Smooth muscle cell (in vitro differentiated cells): ENCODE data around the gene SLC10A4. TPM values are rescaled to one million over a fixed set of nuclear protein-coding genes. Genes with fewer than 3 reads are reported as not detected.

Experiments
- DNase-seq: peaks from one replicate; lab custom pipeline; 2025; ENCODE audit not compliant: unreplicated experiment; lab: John Stamatoyannopoulos, UW
- H2AFZ ChIP-seq: fragments of 200-600 bp; sonication (generic); 2 replicates; pipeline ENCODE4 v1.6.0; 2016; ENCODE audit warnings: antibody characterized with exemption, low read depth, mild to moderate bottlenecking
- H3F3A ChIP-seq: fragments of 200-600 bp; sonication (generic); 2 replicates; pipeline ENCODE4 v1.6.0; 2017; ENCODE audit warnings: antibody characterized with exemption, low read depth
- H3K27ac ChIP-seq: fragments of 200-600 bp; sonication (generic); 2 replicates; pipeline ENCODE4 v1.5.1; 2016; ENCODE audit warnings: low read depth, mild to moderate bottlenecking
- H3K27me3 ChIP-seq: fragments of 200-600 bp; sonication (generic); 2 replicates; pipeline ENCODE4 v1.6.1; 2016; ENCODE audit warnings: low read depth, mild to moderate bottlenecking
- H3K36me3 ChIP-seq: fragments of 200-600 bp; sonication (generic); 2 replicates; pipeline ENCODE4 v1.5.1; 2016; ENCODE audit warnings: low read depth
- H3K4me1 ChIP-seq: fragments of 200-600 bp; sonication (generic); 2 replicates; pipeline ENCODE4 v1.5.1; 2016; ENCODE audit warnings: low read depth
- H3K4me2 ChIP-seq: fragments of 200-600 bp; sonication (generic); 2 replicates; pipeline ENCODE4 v1.6.0; 2016; ENCODE audit warnings: mild to moderate bottlenecking
- H3K4me3 ChIP-seq: fragments of 200-600 bp; sonication (generic); 2 replicates; pipeline ENCODE4 v1.5.1; 2016; ENCODE audit warnings: mild to moderate bottlenecking
- H3K79me2 ChIP-seq: fragments of 200-600 bp; sonication (generic); 2 replicates; pipeline ENCODE4 v1.6.0; 2016; ENCODE audit warnings: low read depth, mild to moderate bottlenecking
- H3K9ac ChIP-seq: fragments of 200-600 bp; sonication (generic); 2 replicates; pipeline ENCODE4 v1.6.0; 2016; ENCODE audit warnings: low read depth
- H3K9me3 ChIP-seq: fragments of 200-600 bp; sonication (generic); replicated peaks from 2 replicates; pipeline ENCODE4 v1.5.1; 2016; ENCODE audit warnings: low read depth
- H4K20me1 ChIP-seq: fragments of 200-600 bp; sonication (generic); 2 replicates; pipeline ENCODE4 v1.6.0; 2016; ENCODE audit warnings: low read depth
- WGBS: methylation state at CpG from one replicate; pipeline ENCODE4 v1.1.7; 2016; ENCODE audit warnings: low lambda C conversion rate; 5-methylcytosine and 5-hydroxymethylcytosine counted together
- polyA plus RNA-seq: library from polyadenylated mRNA; unstranded; fragments of >200 nt; fragmentation: Nextera tagmentation; extraction: Ambion mirVana; gene quantifications from 2 replicates; pipeline ENCODE4 v1.2.1, GENCODE V29; 2016
- total RNA-seq: library from RNA; depleted of rRNA; stranded (reverse); fragments of >200 nt; gene quantifications from 2 replicates; pipeline ENCODE4 v1.2.3, GENCODE V29; 2014
- TF ChIP-seq, protein P1 (sequence below): fragments of 200-600 bp; sonication (generic); IDR thresholded peaks from 2 replicates; pipeline ENCODE4 v1.5.1; 2017; ENCODE audit warnings: borderline replicate concordance, mild to moderate bottlenecking, antibody characterized with exemption; ENCODE audit not compliant: insufficient read depth, poor library complexity, severe bottlenecking

SLC10A4 gene
- total and polyA plus RNA-seq, 2 experiments from 2014 or later: 0.08 TPM; not detected in 1

DNA sequence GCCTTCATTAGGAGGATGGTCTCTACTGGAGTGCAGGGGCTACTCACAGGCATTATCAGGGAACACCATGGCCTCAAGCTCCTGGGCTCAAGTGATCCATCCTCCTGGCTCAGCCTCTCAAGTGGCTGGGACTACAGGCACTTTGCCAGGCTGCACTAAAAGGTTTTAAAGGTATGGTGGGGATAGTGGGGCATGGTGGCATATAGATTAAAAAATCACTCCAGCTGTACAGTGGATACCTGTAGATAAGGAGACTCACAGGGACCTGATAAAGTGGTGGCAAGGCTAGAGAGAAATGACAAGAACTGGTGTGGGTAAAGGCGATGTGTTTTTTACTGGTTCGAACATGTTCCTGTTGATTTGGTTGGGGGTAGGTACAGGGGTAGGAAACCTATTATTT lies 12.8 kb downstream of the SLC10A4 start:
- H3K36me3 ChIP-seq: no peaks in the 10 kb centered on the region
- 100% methylated on average over 2 of the region's 2 CpGs for WGBS

DNA sequence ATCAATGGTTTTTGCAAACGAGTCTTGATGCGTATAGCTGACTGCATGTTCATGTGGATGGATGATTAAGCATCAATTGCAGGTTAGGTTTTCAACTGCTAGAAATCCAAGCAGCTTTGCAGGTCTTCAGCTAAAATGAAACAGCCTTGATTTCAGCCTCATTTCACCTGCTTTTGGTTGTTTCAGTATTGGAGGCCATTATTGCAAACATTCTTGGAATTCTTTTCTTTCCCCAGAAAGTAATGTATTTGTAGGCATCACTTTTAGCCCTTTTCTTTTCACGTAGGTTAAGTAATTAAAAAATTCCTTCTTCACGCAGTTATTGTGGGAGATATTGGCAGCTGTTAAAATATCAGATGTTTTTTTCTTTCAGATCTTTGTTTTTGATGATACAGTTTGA lies 15.8 kb downstream of the SLC10A4 start:
- Histone ChIP-seq H3K4me2 (no peak overlapping the region), H3K36me3 (no peaks in the 10 kb centered on the region), H2AFZ (no peak overlapping the region)

More for the DNA sequence above, 12.8 kb downstream of the SLC10A4 start:
- TF ChIP-seq, protein P1, sequence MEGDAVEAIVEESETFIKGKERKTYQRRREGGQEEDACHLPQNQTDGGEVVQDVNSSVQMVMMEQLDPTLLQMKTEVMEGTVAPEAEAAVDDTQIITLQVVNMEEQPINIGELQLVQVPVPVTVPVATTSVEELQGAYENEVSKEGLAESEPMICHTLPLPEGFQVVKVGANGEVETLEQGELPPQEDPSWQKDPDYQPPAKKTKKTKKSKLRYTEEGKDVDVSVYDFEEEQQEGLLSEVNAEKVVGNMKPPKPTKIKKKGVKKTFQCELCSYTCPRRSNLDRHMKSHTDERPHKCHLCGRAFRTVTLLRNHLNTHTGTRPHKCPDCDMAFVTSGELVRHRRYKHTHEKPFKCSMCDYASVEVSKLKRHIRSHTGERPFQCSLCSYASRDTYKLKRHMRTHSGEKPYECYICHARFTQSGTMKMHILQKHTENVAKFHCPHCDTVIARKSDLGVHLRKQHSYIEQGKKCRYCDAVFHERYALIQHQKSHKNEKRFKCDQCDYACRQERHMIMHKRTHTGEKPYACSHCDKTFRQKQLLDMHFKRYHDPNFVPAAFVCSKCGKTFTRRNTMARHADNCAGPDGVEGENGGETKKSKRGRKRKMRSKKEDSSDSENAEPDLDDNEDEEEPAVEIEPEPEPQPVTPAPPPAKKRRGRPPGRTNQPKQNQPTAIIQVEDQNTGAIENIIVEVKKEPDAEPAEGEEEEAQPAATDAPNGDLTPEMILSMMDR: no peak
- Histone ChIP-seq H3K79me2 (no peaks in the 10 kb centered on the region), H3K9me3 (no peaks in the 10 kb centered on the region), H3K4me3 (no peak overlapping the region), H3K4me2 (no peak overlapping the region), H3K27ac (no peak overlapping the region), H3F3A (no peaks in the 10 kb centered on the region), H3K9ac (no peak overlapping the region), H2AFZ (no peak overlapping the region), H3K27me3 (peaks cover 32% of the 10 kb centered on the region), H4K20me1 (no peaks in the 10 kb centered on the region), H3K4me1 (no peaks in the 10 kb centered on the region)
- DNase-seq: no peak

DNA sequence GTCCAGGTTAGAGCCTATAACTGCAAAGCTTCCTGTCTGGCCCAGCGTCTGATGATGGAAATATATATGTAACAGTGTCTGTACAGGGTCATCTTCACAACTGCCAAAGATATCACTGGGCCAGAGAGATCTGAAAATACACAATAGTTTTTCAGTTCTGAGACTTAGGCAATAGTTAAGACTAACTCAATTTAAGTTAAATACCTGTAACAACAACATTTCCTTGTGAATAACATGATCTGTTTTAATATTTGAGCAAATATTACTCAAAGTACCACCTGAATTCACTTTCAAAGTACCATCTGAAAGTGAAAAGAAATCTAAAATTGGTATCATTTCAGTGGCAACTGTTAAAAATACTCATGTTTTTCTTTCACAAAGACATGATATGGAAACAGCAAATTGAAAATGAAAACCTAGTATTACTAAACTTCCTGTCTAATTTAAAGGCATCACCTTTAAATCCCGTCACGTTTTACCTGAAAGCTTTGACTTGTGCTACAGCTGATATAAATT lies 16.5 kb downstream of the SLC10A4 start:
- no peaks in the 10 kb centered on the region for H4K20me1 ChIP-seq
- H3K4me1 ChIP-seq: no peaks in the 10 kb centered on the region
- DNase-seq: no peak
- no peak overlapping the region for H3K9ac ChIP-seq
- H2AFZ ChIP-seq: no peak overlapping the region
- no peaks in the 10 kb centered on the region for H3K79me2 ChIP-seq
- no peak overlapping the region for H3K4me3 ChIP-seq
- 96% methylated on average over 3 of the region's 3 CpGs for WGBS
- H3K36me3 ChIP-seq: no peaks in the 10 kb centered on the region
- no peaks in the 10 kb centered on the region for H3K9me3 ChIP-seq
- no peaks in the 10 kb centered on the region for H3K27me3 ChIP-seq
- no peaks in the 10 kb centered on the region for H3F3A ChIP-seq
- H3K27ac ChIP-seq: no peak overlapping the region
- TF ChIP-seq, protein P1: no peak
- no peak overlapping the region for H3K4me2 ChIP-seq

More for the DNA sequence above, 15.8 kb downstream of the SLC10A4 start:
- Histone ChIP-seq H3K9me3 (no peaks in the 10 kb centered on the region), H4K20me1 (no peaks in the 10 kb centered on the region), H3K9ac (no peak overlapping the region), H3K4me3 (no peak overlapping the region), H3K27me3 (peaks cover 2% of the 10 kb centered on the region), H3F3A (no peaks in the 10 kb centered on the region), H3K27ac (no peak overlapping the region), H3K4me1 (no peaks in the 10 kb centered on the region), H3K79me2 (no peaks in the 10 kb centered on the region)
- no peak for DNase-seq
- WGBS: 98% methylated on average over 4 of the region's 4 CpGs
- TF ChIP-seq, protein P1: no peak
